CD14-positive monocyte (primary cell): ENCODE data around the gene CDC37L1. TPM values are rescaled to one million over a fixed set of nuclear protein-coding genes. Genes with fewer than 3 reads are reported as not detected.

ENCODE experiments used
- DNase-seq, 3 donors: peaks; one replicate each; pipeline ENCODE4 v3.0.0-alpha.2; 2011 to 2022
- H2AFZ ChIP-seq: 2 replicates; pipeline ENCODE4 v1.6.0; 2012; ENCODE audit warnings: mild to moderate bottlenecking, low read depth, low read length, inconsistent platforms; ENCODE audit not compliant: insufficient read depth, poor library complexity, severe bottlenecking
- H3K27ac ChIP-seq, 2 donors: 1 replicate in 1 of 2; 2 replicates in 1 of 2; pipeline ENCODE4 v1.5.1; 2012 to 2013; ENCODE audit warnings: low read length in 2 of 2, control low read depth in 1 of 2, inconsistent platforms in 1 of 2, low read depth in 1 of 2, mild to moderate bottlenecking in 1 of 2
- H3K27me3 ChIP-seq, 2 donors: one replicate each; pipeline versions ENCODE4 v1.6.0 to v1.6.1; 2011 to 2013; ENCODE audit warnings: low read length in 2 of 2; ENCODE audit not compliant: control insufficient read depth in 2 of 2, insufficient read depth in 2 of 2
- H3K36me3 ChIP-seq, 2 donors: replicated peaks in 1 of 2; 1 replicate in 1 of 2; 2 replicates in 1 of 2; pipeline versions ENCODE4 v1.5.1 to v1.6.1; 2012 to 2013; ENCODE audit warnings: low read length in 2 of 2, control low read depth in 1 of 2, inconsistent platforms in 1 of 2, mild to moderate bottlenecking in 1 of 2; ENCODE audit not compliant: insufficient read depth in 2 of 2, control insufficient read depth in 1 of 2
- H3K4me1 ChIP-seq, 2 donors: 1 replicate in 1 of 2; 2 replicates in 1 of 2; pipeline versions ENCODE4 v1.5.1 to v1.6.1; 2012 to 2013; ENCODE audit warnings: low read length in 2 of 2, control low read depth in 1 of 2, inconsistent platforms in 1 of 2, mild to moderate bottlenecking in 1 of 2, moderate library complexity in 1 of 2; ENCODE audit not compliant: insufficient read depth in 2 of 2, control insufficient read depth in 1 of 2
- H3K4me2 ChIP-seq: replicated peaks from 2 replicates; pipeline ENCODE3; 2012; ENCODE audit warnings: low read length, moderate library complexity, mild to moderate bottlenecking; ENCODE audit not compliant: poor library complexity, severe bottlenecking; ENCODE audit errors: extremely low read depth
- H3K4me3 ChIP-seq, 3 experiments: fragments of 200-600 bp in 1 of 3; sonication (generic) in 1 of 3; replicated peaks in 1 of 3; 1 replicate in 2 of 3; 2 replicates in 1 of 3; pipeline ENCODE4 v1.5.1; 2011 to 2013; ENCODE audit warnings: low read length in 3 of 3, mild to moderate bottlenecking in 3 of 3, control low read depth in 2 of 3, low read depth in 2 of 3, inconsistent platforms in 1 of 3, moderate library complexity in 1 of 3
- H3K79me2 ChIP-seq: 2 replicates; pipeline ENCODE4 v1.6.0; 2012; ENCODE audit warnings: mild to moderate bottlenecking, control low read depth, inconsistent platforms, low read length, moderate library complexity; ENCODE audit not compliant: insufficient read depth
- H3K9ac ChIP-seq: 2 replicates; pipeline ENCODE4 v1.6.0; 2017; ENCODE audit warnings: low read length, mild to moderate bottlenecking; ENCODE audit not compliant: insufficient read depth, poor library complexity, severe bottlenecking
- H3K9me3 ChIP-seq, 2 donors: replicated peaks in 1 of 2; 1 replicate in 1 of 2; 2 replicates in 1 of 2; pipeline versions ENCODE4 v1.5.1 to v1.6.1; 2012 to 2013; ENCODE audit warnings: low read length in 2 of 2, control low read depth in 1 of 2; ENCODE audit not compliant: control insufficient read depth in 1 of 2, insufficient read depth in 1 of 2
- H4K20me1 ChIP-seq: 2 replicates; pipeline ENCODE4 v1.6.0; 2012; ENCODE audit warnings: mild to moderate bottlenecking, low read length, control low read depth, moderate library complexity; ENCODE audit not compliant: insufficient read depth
- H3K27ac Mint-ChIP-seq, 7 donors: one replicate each; pipeline ENCODE4 v1.8.0; 2020; ENCODE audit warnings: mild to moderate bottlenecking in 7 of 7, mixed read lengths in 7 of 7, moderate library complexity in 6 of 7, inconsistent platforms in 2 of 7
- H3K27me3 Mint-ChIP-seq, 3 donors: one replicate each; pipeline ENCODE4 v1.8.0; 2021 to 2022; ENCODE audit warnings: low read depth in 3 of 3, mild to moderate bottlenecking in 3 of 3, mixed read lengths in 3 of 3, moderate library complexity in 3 of 3, inconsistent platforms in 1 of 3
- H3K36me3 Mint-ChIP-seq, 2 donors: one replicate each; pipeline ENCODE4 v1.8.0; 2020; ENCODE audit warnings: mixed read lengths in 2 of 2, inconsistent platforms in 1 of 2, mild to moderate bottlenecking in 1 of 2
- H3K4me1 Mint-ChIP-seq: one replicate; pipeline ENCODE4 v1.8.0; 2020; ENCODE audit warnings: mild to moderate bottlenecking, mixed read lengths
- H3K4me3 Mint-ChIP-seq, 2 donors: one replicate each; pipeline ENCODE4 v1.8.0; 2020; ENCODE audit warnings: mild to moderate bottlenecking in 2 of 2, mixed read lengths in 2 of 2, moderate library complexity in 1 of 2
- H3K9me3 Mint-ChIP-seq, 7 donors: one replicate each; pipeline ENCODE4 v1.8.0; 2020 to 2022; ENCODE audit warnings: mixed read lengths in 7 of 7, mild to moderate bottlenecking in 6 of 7, moderate library complexity in 6 of 7, inconsistent platforms in 2 of 7
- CTCF ChIP-seq: fragments of 200-600 bp; IDR thresholded peaks from one replicate; pipeline ENCODE4 v1.8.0; 2022; ENCODE audit warnings: antibody characterized with exemption, mild to moderate bottlenecking
- WGBS: methylation state at CpG from one replicate; pipeline ENCODE4 v1.1.5; 2013; ENCODE audit warnings: missing lambda C conversion rate; ENCODE audit not compliant: insufficient coverage; 5-methylcytosine and 5-hydroxymethylcytosine counted together
- intact Hi-C, 2 donors: fragments of 100-400 bp; cut with micrococcal nuclease; formaldehyde crosslinking; loops; one replicate each; pipeline versions ENCODE4 v1.15.0 to v1.15.1; 2023
- polyA plus RNA-seq, 3 donors: library from polyadenylated mRNA; depleted of rRNA in 1 of 3; unstranded in 2 of 3; stranded (reverse) in 1 of 3; fragments of 300-500 nt in 2 of 3; fragments of >200 nt in 1 of 3; fragmentation: Illumina TruSeq in 2 of 3; gene quantifications; 1 replicate in 2 of 3; 2 replicates in 1 of 3; pipeline ENCODE4 v1.2.3, GENCODE V29; 2012 to 2021

The CDC37L1 gene
- polyA plus RNA-seq, 3 donors = 2.8 to 4.4 (median 2.8) TPM

GRCh38 chr9:4755026-4755609 is 75.7 kb downstream of the CDC37L1 start:
- no peaks in the 10 kb centered on the region for H3K9me3 ChIP-seq
- Mint-ChIP-seq H3K4me3 (no peak overlapping the region), H3K9me3 (no peaks in the 10 kb centered on the region), H3K36me3 (no peaks in the 10 kb centered on the region), H3K27me3 (peaks cover 8 to 22% (median 15%) of the 10 kb centered on the region in 3 donors), H3K27ac (no peak overlapping the region), H3K4me1 (peaks cover 25% of the 10 kb centered on the region)
- whole genome bisulfite sequencing = 29% methylated on average over 1 of the region's 5 CpGs
- H3K36me3 ChIP-seq = no peaks in the 10 kb centered on the region
- H2AFZ ChIP-seq = no peak overlapping the region
- H3K4me1 ChIP-seq = peaks cover 12 to 23% of the 10 kb centered on the region in 2 donors
- no peak overlapping the region for H3K9ac ChIP-seq
- intact Hi-C loops = loop anchor here (5.0 to 10.0 kb wide), 3 partner anchors 170 to 840 kb away; no protein-coding TSS in a partner anchor
- H3K27me3 ChIP-seq = peaks cover 0 to 3% of the 10 kb centered on the region in 2 donors
- TF ChIP-seq CTCF = no peak
- H3K27ac ChIP-seq = no peak overlapping the region
- H4K20me1 ChIP-seq = peaks cover 7% of the 10 kb centered on the region
- DNase-seq = no peak
- no peaks in the 10 kb centered on the region for H3K79me2 ChIP-seq
- H3K4me2 ChIP-seq = no peak overlapping the region
- no peak overlapping the region for H3K4me3 ChIP-seq

DNA sequence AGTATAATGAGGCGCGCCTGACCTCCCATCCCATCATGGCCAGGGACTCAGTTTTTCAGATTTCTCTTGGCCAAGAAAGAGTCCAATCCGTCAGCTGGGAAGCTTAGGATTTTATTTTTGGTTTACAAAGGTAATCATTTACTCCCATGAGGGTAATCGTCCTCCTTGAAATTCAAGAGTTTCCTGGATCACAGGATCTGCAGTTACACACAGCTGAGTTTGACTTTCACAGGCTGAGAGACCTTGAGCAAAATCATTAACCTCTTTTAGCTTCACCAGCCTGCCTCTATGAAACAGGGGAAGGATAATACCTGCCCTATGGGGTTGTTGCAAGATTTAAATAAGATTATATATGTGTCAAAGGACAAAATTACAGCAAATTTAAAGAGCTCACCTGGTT is 77.1 kb downstream of the CDC37L1 start:
- intact Hi-C loops = loop anchor here (5.0 to 10.0 kb wide), 3 partner anchors 168 to 838 kb away; no protein-coding TSS in a partner anchor
- Mint-ChIP-seq H3K36me3 (no peaks in the 10 kb centered on the region), H3K4me3 (no peak overlapping the region), H3K4me1 (peaks cover 38% of the 10 kb centered on the region), H3K27me3 (peaks cover 14 to 26% (median 17%) of the 10 kb centered on the region in 3 donors), H3K9me3 (peaks cover 0 to 4% (median 0%) of the 10 kb centered on the region in 7 donors), H3K27ac (no peak overlapping the region)
- no peaks in the 10 kb centered on the region for H3K9me3 ChIP-seq
- no peaks in the 10 kb centered on the region for H3K36me3 ChIP-seq
- H3K27ac ChIP-seq = no peak overlapping the region
- peaks cover 25 to 36% of the 10 kb centered on the region in 2 donors for H3K4me1 ChIP-seq
- no peak overlapping the region for H3K4me2 ChIP-seq
- H3K9ac ChIP-seq = no peak overlapping the region
- H3K79me2 ChIP-seq = no peaks in the 10 kb centered on the region
- WGBS = 100% methylated on average over 1 of the region's 4 CpGs
- TF ChIP-seq CTCF = no peak
- no peak overlapping the region for H2AFZ ChIP-seq
- H4K20me1 ChIP-seq = peaks cover 8% of the 10 kb centered on the region
- H3K27me3 ChIP-seq = peaks cover 0 to 5% of the 10 kb centered on the region in 2 donors
- H3K4me3 ChIP-seq = no peak overlapping the region
- DNase-seq = no peak

Other genes starting within 250 kb of the CDC37L1 start
- gene SLC1A1, start 189.1 kb upstream of the CDC37L1 start, polyA plus RNA-seq = not detected
- gene PLPP6, start 17.3 kb upstream of the CDC37L1 start, polyA plus RNA-seq = 1 to 10 TPM; 1.6 to 1.8 (median 1.8) TPM
- not detected for gene SPATA6L, start 13.1 kb upstream of the CDC37L1 start, polyA plus RNA-seq
- gene AK3, start 61.6 kb downstream of the CDC37L1 start, polyA plus RNA-seq = 10 to 100 TPM in 2 of 3 donors, 1 to 10 TPM in 1; 3.7 to 14.5 (median 13.8) TPM
- 1 to 10 TPM; 2.2 to 3.0 (median 3.0) TPM for gene RCL1, start 113.4 kb downstream of the CDC37L1 start, polyA plus RNA-seq